OCI-LY3 (cell line): ENCODE data around the gene C4orf17.

Source experiments
- H2AFZ ChIP-seq: fragments of 200-600, 300-600 bp; shearing (Covaris generic); 2 replicates; pipeline ENCODE4 v1.6.0; 2014; ENCODE audit warnings: antibody characterized with exemption, low read depth, low read length
- H3K27ac ChIP-seq: fragments of 200-600, 300-600 bp; sonication (generic); 2 replicates; pipeline ENCODE4 v1.5.1; 2014; ENCODE audit warnings: mild to moderate bottlenecking, low read length, moderate library complexity, mixed read lengths
- H3K27me3 ChIP-seq: fragments of 200-600, 300-600 bp; sonication (generic); 2 replicates; pipeline ENCODE4 v1.6.1; 2014; ENCODE audit warnings: low read depth, low read length, mixed read lengths
- H3K36me3 ChIP-seq: fragments of 200-600, 300-600 bp; sonication (generic); replicated peaks from 2 replicates; pipeline ENCODE3; 2014; ENCODE audit warnings: low read depth, low read length, mixed read lengths
- H3K4me1 ChIP-seq: fragments of 300-600, 200-600 bp; sonication (generic); 2 replicates; pipeline ENCODE4 v1.6.1; 2014; ENCODE audit warnings: low read length, mixed read lengths
- H3K4me2 ChIP-seq: fragments of 200-600, 300-600 bp; sonication (generic); 2 replicates; pipeline ENCODE4 v1.6.1; 2014; ENCODE audit warnings: low read length, mixed read lengths
- H3K4me3 ChIP-seq: fragments of 300-600, 200-600 bp; sonication (generic); 2 replicates; pipeline ENCODE4 v1.5.1; 2014; ENCODE audit warnings: antibody characterized with exemption, mild to moderate bottlenecking, low read length, moderate library complexity
- H3K79me2 ChIP-seq: fragments of 300-600, 200-600 bp; shearing (Covaris generic); 2 replicates; pipeline ENCODE4 v1.6.1; 2014; ENCODE audit warnings: mild to moderate bottlenecking, low read length, mixed read lengths
- H3K9ac ChIP-seq: fragments of 300-600, 200-600 bp; shearing (Covaris generic); 2 replicates; pipeline ENCODE4 v1.6.0; 2014; ENCODE audit warnings: mild to moderate bottlenecking, low read length, moderate library complexity
- H3K9me3 ChIP-seq: fragments of 200-600, 300-600 bp; shearing (Covaris generic); 2 replicates; pipeline ENCODE4 v1.6.1; 2014; ENCODE audit warnings: low read length, mixed read lengths; ENCODE audit not compliant: insufficient read depth
- H4K20me1 ChIP-seq: fragments of 200-600, 300-600 bp; sonication (generic); 2 replicates; pipeline ENCODE4 v1.6.1; 2016; ENCODE audit warnings: low read length, mixed read lengths; ENCODE audit not compliant: insufficient read depth
- CTCF ChIP-seq: fragments of 200-600, 300-600 bp; sonication (generic); IDR thresholded peaks from 2 replicates; pipeline ENCODE4 v1.5.1; 2014; ENCODE audit warnings: antibody characterized with exemption, low read length, low read depth
- EZH2phosphoT487 ChIP-seq: fragments of 200-600 bp; shearing (Covaris generic); IDR thresholded peaks from 2 replicates; pipeline ENCODE4 v1.6.1; 2018; ENCODE audit warnings: antibody characterized with exemption, mixed run types, low read depth

C4orf17 gene

DNA sequence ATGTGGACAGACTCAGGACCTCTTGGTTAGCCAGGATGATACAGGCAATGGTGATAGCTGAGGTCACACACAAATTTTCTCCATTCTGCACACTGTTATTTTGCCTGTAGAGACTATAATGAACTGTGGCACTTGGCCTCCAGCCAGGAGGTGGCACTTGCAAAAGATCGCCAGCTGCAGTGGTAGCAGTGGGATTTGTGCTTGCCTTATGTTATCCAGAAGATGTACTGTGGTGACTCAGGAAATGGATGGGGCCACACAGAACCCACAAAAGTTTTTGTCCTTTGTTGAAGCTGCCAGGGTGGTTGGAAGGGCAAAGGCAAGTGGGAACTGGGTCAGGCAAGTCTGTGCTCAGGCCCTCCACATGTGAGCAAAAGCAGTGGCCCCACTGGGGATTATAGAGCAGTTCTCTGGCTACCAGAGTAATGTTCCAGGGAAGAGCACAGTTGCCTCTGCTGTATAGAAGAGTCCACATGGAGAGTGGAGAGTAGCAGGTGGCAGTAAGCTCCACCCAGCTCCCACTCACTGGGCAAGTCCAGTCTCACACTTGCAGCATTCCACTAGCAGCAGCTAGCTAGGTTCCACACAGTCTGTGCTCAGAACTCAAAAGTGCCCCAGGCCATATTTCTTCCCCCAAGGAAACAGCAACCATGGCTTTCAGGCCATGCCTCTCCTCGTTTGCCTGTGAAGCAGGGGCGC lies 5.9 kb upstream of the C4orf17 start:
- TF ChIP-seq EZH2phosphoT487 (no peak), CTCF (no peak)
- H3K4me1 ChIP-seq = no peaks in the 10 kb centered on the region
- H3K4me3 ChIP-seq = no peak overlapping the region
- no peaks in the 10 kb centered on the region for H4K20me1 ChIP-seq
- H3K9ac ChIP-seq = no peak overlapping the region
- no peaks in the 10 kb centered on the region for H3K36me3 ChIP-seq
- H3K9me3 ChIP-seq = no peaks in the 10 kb centered on the region
- no peak overlapping the region for H3K27ac ChIP-seq
- no peak overlapping the region for H3K4me2 ChIP-seq
- H3K27me3 ChIP-seq = no peaks in the 10 kb centered on the region
- H2AFZ ChIP-seq = no peak overlapping the region
- no peaks in the 10 kb centered on the region for H3K79me2 ChIP-seq

- Histone ChIP-seq H3K9ac (no peak overlapping the region), H3K36me3 (no peaks in the 10 kb centered on the region), H3K4me1 (no peaks in the 10 kb centered on the region), H3K27ac (no peak overlapping the region), H3K4me2 (no peak overlapping the region), H2AFZ (no peak overlapping the region), H3K9me3 (no peaks in the 10 kb centered on the region), H4K20me1 (no peaks in the 10 kb centered on the region), H3K27me3 (no peaks in the 10 kb centered on the region), H3K79me2 (no peaks in the 10 kb centered on the region), H3K4me3 (no peak overlapping the region)
- TF ChIP-seq EZH2phosphoT487 (no peak), CTCF (no peak)
Measured at GRCh38 chr4:99506781-99507180, 4.0 kb upstream of the C4orf17 start.

- Histone ChIP-seq H3K4me2 (no peak overlapping the region), H3K9me3 (no peaks in the 10 kb centered on the region), H3K27me3 (no peaks in the 10 kb centered on the region), H3K27ac (no peak overlapping the region), H3K9ac (no peak overlapping the region), H3K4me1 (no peaks in the 10 kb centered on the region), H2AFZ (no peak overlapping the region), H3K79me2 (no peaks in the 10 kb centered on the region), H3K4me3 (no peak overlapping the region), H3K36me3 (no peaks in the 10 kb centered on the region), H4K20me1 (no peaks in the 10 kb centered on the region)
- TF ChIP-seq CTCF (no peak), EZH2phosphoT487 (no peak)
Measured at GRCh38 chr4:99507349-99507748, 3.5 kb upstream of the C4orf17 start.

- TF ChIP-seq EZH2phosphoT487 (no peak), CTCF (no peak)
- H4K20me1 ChIP-seq = no peaks in the 10 kb centered on the region
- H3K36me3 ChIP-seq = no peaks in the 10 kb centered on the region
- no peak overlapping the region for H3K4me3 ChIP-seq
- no peak overlapping the region for H3K27ac ChIP-seq
- no peaks in the 10 kb centered on the region for H3K27me3 ChIP-seq
- no peak overlapping the region for H3K9ac ChIP-seq
- H3K4me1 ChIP-seq = no peaks in the 10 kb centered on the region
- H3K4me2 ChIP-seq = no peak overlapping the region
- no peaks in the 10 kb centered on the region for H3K79me2 ChIP-seq
- no peaks in the 10 kb centered on the region for H3K9me3 ChIP-seq
- H2AFZ ChIP-seq = no peak overlapping the region
Measured at GRCh38 chr4:99507762-99508161, 3.1 kb upstream of the C4orf17 start.
